ENCODE results near the gene MBD3L2.

MBD3L2 gene

DNA sequence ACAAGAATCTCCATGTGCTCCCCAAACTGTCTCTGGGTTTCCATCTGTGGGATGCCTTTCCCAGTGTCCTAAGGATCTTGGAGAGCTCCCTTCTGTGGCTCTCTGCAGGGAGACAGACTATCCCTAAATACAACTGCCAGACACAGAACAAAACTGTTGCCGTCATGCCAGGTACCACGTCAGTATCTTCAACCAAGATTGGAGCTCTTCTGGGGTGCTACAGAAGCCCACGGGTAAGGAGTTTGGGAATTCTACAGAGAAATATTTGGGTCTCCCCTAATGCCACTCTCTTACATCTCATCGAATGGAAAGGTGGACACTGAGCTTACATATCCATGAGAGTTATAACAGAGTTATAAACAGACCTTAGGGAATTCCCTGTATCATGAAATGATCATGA is 14.2 kb downstream of the MBD3L2 start:
- no peak for DNase-seq

DNA sequence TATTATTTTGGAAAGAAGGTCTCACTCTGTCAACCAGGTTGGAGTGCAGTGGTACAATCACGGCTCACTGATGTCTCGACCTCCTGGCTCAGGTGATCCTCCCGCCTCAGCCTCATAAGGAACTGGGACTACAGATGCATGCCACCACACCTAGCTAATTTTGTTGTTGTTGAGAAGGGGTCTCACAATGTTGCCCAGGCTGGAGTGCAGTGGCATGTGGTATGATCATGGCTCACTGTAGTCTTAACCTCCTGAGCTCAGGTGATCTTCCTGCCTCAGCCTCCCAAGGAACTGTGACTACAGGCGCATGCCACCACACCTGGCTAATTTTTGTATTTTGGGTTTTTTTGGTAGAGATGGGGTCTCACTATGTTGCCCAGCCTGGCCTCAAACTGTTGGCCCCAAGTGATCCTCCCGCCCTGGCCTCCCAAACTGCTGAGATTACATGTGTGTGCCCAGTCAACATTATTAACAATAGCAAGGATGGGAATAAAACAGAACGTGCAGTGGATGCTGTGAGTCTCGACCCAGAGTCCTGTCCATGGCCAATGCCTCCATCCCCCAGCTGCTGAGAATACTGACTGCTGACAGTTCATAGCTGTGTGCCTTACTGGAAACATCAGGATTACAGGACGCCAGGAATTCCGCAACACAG is 14.8 kb downstream of the MBD3L2 start:
- no peak for DNase-seq

DNA sequence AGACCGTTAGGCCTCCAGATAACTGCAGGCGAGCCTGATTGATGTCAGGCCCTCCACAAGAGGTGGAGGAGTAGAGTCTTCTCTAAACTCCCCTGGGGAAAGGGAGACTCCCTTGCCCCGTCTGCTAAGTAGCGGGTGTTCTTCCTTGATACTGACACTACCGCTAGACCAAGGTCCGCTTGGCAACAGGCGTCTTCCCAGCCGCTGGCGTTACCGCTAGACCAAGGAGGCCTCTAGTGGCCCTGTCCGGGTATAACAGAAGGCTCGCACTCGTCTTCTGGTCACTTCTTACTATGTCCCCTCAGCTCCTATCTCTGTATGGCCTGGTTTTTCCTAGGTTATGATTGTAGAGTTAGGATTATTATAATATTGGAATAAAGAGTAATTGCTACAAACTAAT is 18.0 kb downstream of the MBD3L2 start:
- peak; percentile 62 for DNase-seq

DNA sequence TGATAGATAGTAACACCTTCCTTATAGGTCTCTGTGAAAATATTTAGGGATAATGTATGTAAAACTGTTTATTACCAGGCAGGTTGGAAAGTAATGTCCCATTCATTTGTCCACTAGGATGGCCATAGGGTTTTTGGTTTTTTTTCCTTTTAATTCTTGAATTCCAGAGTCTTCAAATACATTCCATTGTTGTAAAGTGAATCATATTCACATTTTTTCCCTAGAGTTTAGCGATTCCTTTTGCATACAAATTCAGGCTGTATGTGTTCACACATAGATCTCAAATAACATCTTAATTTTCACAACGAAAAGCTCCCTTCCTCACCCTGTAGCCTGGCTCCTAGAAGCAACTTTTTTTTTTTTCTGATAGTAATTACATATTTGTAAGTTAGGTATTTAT is 18.6 kb downstream of the MBD3L2 start:
- DNase-seq: no peak

DNA sequence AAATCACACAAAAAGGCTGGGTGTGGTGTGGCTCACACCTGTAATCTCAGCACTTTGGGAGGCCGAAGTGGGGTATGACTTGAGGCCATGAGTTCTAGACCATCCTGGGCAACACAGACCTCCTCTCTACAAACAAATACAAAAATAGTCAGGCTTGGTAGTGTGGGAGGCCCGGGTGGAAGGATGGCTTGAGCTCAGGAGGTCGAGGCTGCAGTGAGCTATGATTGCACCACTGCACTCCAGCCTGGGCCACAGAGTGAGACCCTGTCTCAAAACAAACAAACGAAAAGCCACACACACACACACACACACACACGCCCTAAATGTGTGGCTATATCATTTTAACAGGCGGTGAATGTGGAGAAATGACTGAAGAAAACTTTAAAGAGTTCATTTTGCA is 19.5 kb downstream of the MBD3L2 start:
- no peak for DNase-seq

DNA sequence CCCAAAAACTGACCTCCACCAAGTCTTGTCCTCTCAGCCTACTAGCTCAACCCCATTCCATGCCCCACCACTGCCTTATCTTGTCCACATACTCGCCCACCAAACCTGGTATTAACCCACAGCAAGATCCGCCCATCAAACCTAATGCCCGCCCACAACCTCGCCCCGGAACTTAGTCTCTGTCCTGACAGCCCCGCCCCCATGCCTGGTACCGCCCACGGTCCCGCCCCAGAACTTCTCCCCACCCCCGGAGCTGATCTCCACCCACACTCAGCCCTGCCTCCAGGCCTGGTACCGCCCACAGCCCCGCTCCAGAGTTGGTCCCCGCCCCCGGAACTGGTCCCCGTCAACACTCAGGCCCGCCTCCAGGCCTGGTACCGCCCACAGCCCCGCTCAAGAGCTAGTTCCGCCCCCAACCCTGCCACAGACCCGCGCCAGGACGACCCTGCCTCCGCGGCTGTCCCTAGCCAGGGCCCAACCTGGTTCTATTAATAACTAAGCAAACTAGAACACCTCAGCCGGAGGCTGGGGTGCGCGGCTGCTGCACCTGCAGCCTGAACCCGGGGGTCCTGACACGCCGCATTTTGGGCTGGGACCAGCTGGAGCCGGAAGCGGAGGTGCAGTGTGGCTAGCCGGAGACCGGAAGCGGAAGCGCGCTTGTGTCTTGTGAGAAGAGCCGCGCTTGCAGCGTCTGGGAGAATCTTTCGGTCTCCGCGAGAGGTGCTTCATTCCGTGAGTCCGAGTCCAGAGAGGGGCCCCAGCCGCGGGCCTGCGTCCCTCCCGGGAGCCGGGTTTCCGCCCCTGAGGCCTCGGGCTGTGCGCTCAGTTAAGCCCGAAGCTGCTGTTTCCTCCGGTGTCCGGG is 20.2 kb downstream of the MBD3L2 start, which contains the start of gene ZNF557:
TSS of gene ZNF557 (plus strand) at position 662 of the 862 bp plus-strand sequence. CDS start 5,372 bp downstream, outside the sequence.
- peak; percentile 99 for DNase-seq

DNA sequence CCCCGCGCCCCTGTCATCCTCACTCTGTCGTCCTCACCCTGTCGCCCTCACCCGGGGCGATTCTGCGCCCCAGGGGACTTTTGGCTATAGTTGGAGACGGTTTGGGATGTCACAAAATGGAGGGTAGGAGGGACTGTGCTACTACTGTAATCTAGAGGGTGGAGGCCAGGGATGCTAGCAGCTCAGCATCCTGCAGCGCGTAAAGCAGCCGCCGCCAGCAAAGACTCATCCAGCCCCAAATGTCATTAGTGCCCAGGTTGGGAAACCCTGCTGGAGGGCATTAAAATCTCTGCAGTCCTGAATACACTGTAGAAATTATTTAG is 20.7 kb downstream of the MBD3L2 start:
- DNase-seq: peak; percentile 48

DNA sequence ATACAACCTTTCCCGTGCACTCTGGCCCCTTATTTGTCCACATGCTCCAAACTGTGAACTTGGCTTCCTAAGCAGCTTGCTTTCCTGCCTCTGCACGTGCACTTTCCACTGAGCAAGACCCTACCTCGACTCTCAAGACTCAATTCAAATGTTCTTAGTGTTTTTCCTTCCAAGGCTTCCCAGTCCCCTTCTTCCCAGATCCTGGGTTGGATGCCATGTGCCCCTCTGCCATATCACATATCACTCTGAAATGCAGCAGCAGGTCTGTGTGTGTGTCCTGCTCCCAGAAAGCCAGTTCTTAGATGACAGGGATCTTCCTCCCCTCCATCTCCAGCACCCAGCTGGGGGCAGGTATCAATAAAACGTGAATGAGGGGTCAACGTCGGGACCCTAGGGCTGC is 23.4 kb downstream of the MBD3L2 start:
- no peak for DNase-seq

DNA sequence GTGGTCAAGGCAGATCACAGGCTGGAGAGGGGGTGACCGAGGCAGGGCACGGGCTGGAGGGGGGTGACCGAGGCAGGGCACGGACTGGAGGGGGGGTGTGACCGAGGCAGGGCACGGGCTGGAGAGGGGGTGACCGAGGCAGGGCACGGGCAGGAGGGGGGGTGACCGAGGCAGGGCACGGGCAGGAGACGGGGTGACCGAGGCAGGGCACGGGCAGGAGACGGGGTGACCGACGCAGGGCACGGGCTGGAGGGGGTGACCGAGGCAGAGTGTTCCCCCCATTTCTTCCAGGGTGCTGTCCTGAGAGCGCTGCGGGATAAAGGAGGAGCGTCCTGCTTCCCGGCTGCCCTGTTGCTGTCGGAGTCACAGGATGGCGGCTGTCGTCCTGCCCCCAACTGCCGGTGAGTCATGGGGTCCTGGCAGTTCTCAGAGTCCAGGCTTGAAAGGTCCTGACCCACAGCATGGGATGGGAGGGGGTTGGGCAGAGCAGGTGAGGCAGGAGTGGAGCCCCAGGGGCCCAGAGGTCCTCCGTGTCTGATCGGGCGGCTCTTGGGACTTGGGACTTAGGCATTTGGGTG is 25.7 kb downstream of the MBD3L2 start:
- no peak for DNase-seq

DNA sequence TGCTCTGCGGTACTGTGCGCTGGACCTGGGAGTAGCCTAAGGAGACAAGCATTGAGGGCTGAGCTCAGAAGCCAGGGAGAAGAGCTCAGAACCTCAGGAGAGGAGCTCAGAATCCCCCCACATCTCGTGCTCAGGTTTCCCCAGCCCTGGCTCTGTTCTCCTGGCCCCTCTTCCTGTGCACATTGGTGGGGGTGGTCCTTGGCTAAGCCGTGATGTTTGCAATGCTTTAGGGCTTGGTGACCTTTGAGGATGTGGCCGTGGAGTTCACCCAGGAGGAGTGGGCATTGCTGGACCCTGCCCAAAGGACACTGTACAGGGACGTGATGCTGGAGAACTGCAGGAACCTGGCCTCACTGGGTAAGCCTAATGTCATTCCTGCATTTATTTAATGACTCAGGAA is 27.0 kb downstream of the MBD3L2 start:
- no peak for DNase-seq

DNA sequence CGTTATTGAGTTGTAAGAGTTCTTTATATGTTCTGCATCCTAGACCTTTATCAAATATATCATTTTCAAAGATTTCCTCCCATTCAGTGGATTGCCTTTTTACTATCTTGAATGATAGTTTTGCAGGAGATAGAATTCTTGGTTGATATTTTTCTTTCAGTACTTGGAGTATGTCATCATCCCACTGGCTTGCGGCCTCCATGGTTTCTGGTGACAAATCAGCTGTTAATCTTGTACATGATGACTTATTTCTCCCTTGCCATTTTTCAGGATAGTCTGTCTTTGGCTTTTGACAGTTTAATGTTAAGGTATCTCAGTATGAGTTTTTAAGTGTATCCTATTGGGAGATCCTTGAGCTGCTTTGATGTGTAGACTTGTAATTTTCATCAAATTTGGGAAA is 28.9 kb downstream of the MBD3L2 start:
- peak; percentile 22 for DNase-seq

DNA sequence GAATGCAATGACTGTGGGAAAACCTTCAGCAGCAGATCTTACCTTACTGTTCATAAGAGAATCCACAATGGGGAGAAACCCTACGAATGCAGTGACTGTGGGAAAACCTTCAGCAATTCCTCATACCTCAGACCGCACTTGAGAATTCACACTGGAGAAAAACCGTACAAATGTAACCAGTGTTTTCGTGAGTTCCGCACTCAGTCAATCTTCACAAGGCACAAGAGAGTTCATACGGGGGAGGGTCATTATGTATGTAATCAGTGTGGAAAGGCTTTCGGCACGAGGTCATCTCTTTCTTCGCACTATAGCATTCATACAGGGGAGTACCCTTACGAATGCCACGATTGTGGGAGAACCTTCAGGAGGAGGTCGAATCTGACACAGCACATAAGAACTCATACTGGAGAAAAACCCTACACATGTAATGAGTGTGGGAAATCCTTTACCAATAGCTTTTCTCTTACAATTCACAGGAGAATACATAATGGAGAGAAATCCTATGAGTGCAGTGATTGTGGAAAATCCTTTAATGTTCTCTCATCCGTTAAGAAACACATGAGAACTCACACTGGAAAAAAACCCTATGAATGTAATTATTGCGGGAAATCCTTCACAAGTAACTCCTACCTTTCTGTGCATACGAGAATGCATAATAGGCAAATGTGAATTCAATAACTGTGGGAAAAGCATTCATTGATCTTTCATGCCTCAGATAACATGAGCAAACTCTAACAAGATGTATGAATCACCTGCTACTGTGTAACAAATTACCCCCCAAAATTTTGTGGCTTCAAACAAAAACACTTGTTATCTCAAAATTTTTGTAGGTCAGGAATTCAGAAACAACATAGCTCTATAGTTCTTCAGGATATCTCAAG is 34.2 kb downstream of the MBD3L2 start:
- peak; percentile 48 for DNase-seq

DNA sequence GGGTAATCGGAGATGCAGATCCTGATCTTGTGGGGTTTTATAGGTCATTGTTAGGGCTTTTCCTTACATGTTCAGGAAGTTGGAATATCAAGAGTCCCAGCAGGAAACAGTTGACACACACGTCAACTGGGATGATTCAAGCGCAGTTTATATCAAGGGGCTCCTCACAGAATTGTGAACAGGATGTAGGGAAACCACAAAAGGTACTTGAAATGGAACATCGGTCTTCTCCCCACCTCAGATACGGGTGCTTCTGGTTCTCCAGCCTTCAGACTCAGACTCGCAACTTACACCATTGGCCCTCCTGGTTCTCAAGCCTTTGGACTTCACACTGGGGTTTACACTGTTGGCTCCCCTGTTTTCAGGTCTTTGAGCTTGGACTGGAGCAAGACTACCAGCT is 39.9 kb downstream of the MBD3L2 start:
- no peak for DNase-seq

DNA sequence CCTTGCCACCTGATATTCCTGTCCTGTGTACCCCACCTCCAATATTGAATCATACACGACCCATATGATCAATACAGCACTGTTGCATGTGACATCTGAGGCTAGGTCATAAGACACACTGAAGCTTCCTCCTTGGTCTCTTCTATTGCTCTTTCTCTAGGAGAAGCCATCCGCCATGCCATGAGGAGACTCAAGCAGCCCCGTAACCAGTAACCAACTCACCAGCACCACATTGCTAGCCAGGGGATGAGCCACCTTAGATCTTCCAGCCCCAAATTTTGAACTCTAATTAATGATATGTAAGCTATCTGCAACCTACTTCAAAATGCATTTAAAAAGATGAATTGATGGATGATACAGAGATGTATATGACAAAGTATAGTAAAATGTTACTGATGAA is 49.0 kb downstream of the MBD3L2 start:
- peak; percentile 23 for DNase-seq

DNA sequence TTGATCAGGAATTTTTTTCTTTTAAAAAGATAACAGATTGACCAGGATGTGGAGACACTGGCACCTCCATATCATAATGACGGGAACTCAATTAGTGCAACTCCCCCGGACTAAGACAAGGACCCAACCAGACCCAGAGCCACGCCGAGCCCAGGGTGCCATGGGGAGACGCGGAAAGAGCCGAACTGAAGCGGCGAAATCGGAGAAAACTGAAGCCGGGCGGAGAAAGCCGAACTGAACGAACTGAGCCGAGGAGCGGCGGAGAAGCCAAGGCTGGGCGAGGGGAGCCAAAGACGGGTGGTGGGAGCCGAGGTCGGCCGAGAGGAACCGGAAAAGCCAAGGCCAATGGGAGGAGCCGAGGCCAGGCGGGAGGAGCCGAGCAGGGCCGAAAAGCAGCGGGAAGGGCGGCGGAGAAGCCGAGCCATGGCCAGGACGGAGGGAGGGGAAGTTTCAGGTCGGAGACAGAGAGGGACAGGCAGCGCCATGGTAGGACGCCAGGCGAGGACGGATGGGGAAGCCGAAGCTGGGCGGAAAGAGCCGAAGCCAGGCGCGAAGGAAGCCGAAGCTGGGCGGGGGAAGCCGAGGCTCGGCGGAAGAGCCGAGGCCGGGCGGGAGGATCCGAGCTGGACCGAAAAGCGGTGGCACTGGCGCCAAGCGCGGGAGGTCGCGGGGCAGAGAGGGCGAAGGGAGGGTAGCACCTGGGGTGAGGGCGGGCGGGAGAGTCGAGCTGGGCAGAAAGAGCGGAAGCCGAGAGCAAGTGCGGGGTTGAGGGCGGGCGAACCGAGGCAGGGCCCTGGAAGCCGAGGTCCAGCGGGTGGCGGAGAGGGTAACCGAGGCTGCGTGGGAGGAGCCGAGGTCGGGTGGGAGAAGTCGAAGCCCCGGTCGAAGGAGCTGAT is 49.8 kb downstream of the MBD3L2 start:
- DNase-seq: peak; percentile 97

DNA sequence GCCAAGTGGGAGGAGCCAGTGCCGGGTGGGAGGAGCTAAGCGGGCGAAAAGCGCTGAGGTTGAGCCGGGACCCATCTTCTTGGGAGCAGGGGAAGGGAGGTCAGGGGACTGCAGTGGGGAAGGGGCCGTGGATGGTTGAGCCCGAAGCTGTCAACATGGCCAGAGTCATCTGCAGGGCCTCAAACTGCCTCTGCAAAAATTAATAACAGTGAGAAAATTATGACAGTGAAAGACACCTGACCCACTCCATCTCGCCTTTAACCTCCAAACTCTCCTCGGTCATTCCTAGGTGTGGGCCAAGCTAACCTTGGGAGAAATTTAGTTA is 50.4 kb downstream of the MBD3L2 start:
- DNase-seq: no peak
